GM12878 (cell line): ENCODE results near the gene RAD51B. TPM values are rescaled to one million over a fixed set of nuclear protein-coding genes. Genes with fewer than 3 reads are reported as not detected.

Experiments
- ATAC-seq: fragments of 200-7000 bp; cut with Tn5 transposase; 3 replicates; pipeline ENCODE4 v1.9.1; 2020; ENCODE audit warnings: mild to moderate bottlenecking, moderate library complexity
- BruUV-seq: library from RNA; stranded (reverse); fragments of 400-500 nt; replicated peaks from 2 replicates; lab custom pipeline; 2021; lab: Mats Ljungman, UMichigan
- CTCF ChIA-PET: fragments of 300-600 bp; sonication (Branson Sonifier 250); formaldehyde crosslinking; extraction: SDS; loops from one replicate; lab custom pipeline; 2021; ENCODE audit warnings: inconsistent platforms; lab: Yijun Ruan, JAX
- POLR2A ChIA-PET: fragments of 350-600 bp; formaldehyde crosslinking; extraction: SDS; loops from one replicate; lab custom pipeline; 2021; ENCODE audit warnings: inconsistent platforms; lab: Charles Lee
- RAD21 ChIA-PET: fragments of 300-600 bp; sonication (Branson Sonifier 250); formaldehyde crosslinking; loops from one replicate; lab custom pipeline; 2023; ENCODE audit warnings: antibody characterized with exemption; ENCODE audit not compliant: unreplicated experiment; lab: Charles Lee
- SMC1A ChIA-PET: fragments of 300-600 bp; sonication (Branson Sonifier 250); formaldehyde crosslinking; loops from one replicate; lab custom pipeline; 2023; ENCODE audit not compliant: unreplicated experiment, uncharacterized antibody; lab: Charles Lee
- DNase-seq: peaks from one replicate; pipeline ENCODE4 v3.0.0-alpha.2; 2011; ENCODE audit warnings: low read depth, low spot score
- FAIRE-seq: peaks from 3 replicates; lab custom pipeline; 2011; peaks lifted over from hg19 to GRCh38; lab: Jason Lieb, UNC
- H2AFZ ChIP-seq: 2 replicates; pipeline ENCODE4 v1.6.0; 2011; ENCODE audit warnings: low read depth, low read length, control low read depth; ENCODE audit not compliant: control insufficient read depth
- H3K27ac ChIP-seq: 2 replicates; pipeline ENCODE4 v1.5.1; 2011; ENCODE audit warnings: control low read depth; ENCODE audit not compliant: control insufficient read depth, insufficient read depth
- H3K27me3 ChIP-seq, 2 experiments: replicated peaks in 1 of 2; 2 replicates each; pipeline versions ENCODE4 v1.6.0 to v1.6.1; 2011; ENCODE audit warnings: low read length in 1 of 2; ENCODE audit not compliant: control insufficient read depth in 2 of 2, insufficient read depth in 2 of 2
- H3K36me3 ChIP-seq, 2 experiments: 2 replicates each; pipeline ENCODE4 v1.5.1; 2011; ENCODE audit warnings: low read length in 1 of 2; ENCODE audit not compliant: control insufficient read depth in 2 of 2, insufficient read depth in 2 of 2
- H3K4me1 ChIP-seq: 2 replicates; pipeline ENCODE4 v1.6.1; 2011; ENCODE audit warnings: mild to moderate bottlenecking, low read length, moderate library complexity, mixed read lengths; ENCODE audit not compliant: control insufficient read depth, insufficient read depth
- H3K4me2 ChIP-seq: 2 replicates; pipeline ENCODE4 v1.6.0; 2011; ENCODE audit warnings: control low read depth; ENCODE audit not compliant: control insufficient read depth, insufficient read depth
- H3K4me3 ChIP-seq: fragments of 200-600 bp; sonication (generic); 2 replicates; pipeline ENCODE4 v1.5.1; 2016
- H3K79me2 ChIP-seq: 2 replicates; pipeline ENCODE4 v1.6.0; 2011; ENCODE audit warnings: low read length; ENCODE audit not compliant: control insufficient read depth, insufficient read depth
- H3K9ac ChIP-seq: 2 replicates; pipeline ENCODE4 v1.8.0; 2011; ENCODE audit warnings: low read length, control low read depth, mixed read lengths; ENCODE audit not compliant: control insufficient read depth, insufficient read depth
- H3K9me3 ChIP-seq: replicated peaks from 3 replicates; pipeline ENCODE4 v1.5.1; 2011; ENCODE audit warnings: mild to moderate bottlenecking, low read length; ENCODE audit not compliant: control insufficient read depth, insufficient read depth
- H4K20me1 ChIP-seq: 2 replicates; pipeline ENCODE4 v1.6.0; 2011; ENCODE audit not compliant: control insufficient read depth, insufficient read depth
- HDAC2 ChIP-seq: fragments of 200-600 bp; sonication (generic); IDR thresholded peaks from 2 replicates; pipeline ENCODE4 v1.6.1; 2017
- MXI1 ChIP-seq: fragments of 150-350 bp; IDR thresholded peaks from 2 replicates; pipeline ENCODE4 v1.6.1; 2011; ENCODE audit warnings: low read depth, mild to moderate bottlenecking, inconsistent platforms, low read length, improper control_type of control experiment
- SIN3A ChIP-seq: IDR thresholded peaks from 2 replicates; pipeline ENCODE4 v1.6.1; 2012; ENCODE audit warnings: low read depth, low read length, improper control_type of control experiment
- WGBS: methylation state at CpG from one replicate; pipeline ENCODE4 v1.1.6; 2016; ENCODE audit warnings: low lambda C conversion rate; ENCODE audit not compliant: insufficient replicate concordance, insufficient coverage; ENCODE audit errors: missing lambda C conversion rate; 5-methylcytosine and 5-hydroxymethylcytosine counted together
- in situ Hi-C: fragments of 300-500 bp; cut with MboI; formaldehyde crosslinking; loops from 9 replicates; pipeline ENCODE4 v1.14.3; 2018; ENCODE audit warnings: mixed read lengths
- intact Hi-C: fragments of 100-400 bp; cut with micrococcal nuclease; formaldehyde crosslinking; loops from one replicate; pipeline ENCODE4 v1.14.2; 2022; ENCODE audit not compliant: unreplicated experiment
- polyA plus RNA-seq, 11 experiments: library from polyadenylated mRNA; depleted of rRNA in 4 of 11; unstranded in 6 of 11; stranded (reverse) in 5 of 11; fragments of >200 nt; fragmentation: Nextera tagmentation in 4 of 11; fragmentation: Illumina TruSeq in 1 of 11; extraction: Ambion mirVana in 4 of 11; extraction: Trizol in 1 of 11; gene quantifications; 1 replicate in 1 of 11; 2 replicates in 10 of 11; pipeline versions ENCODE4 v1.2.1 to v1.2.3, GENCODE V29; 2011 to 2016; ENCODE audit warnings: inconsistent platforms in 2 of 11, missing spikeins in 2 of 11, low read depth in 1 of 11
- total RNA-seq, 4 experiments: library from RNA; depleted of rRNA in 3 of 4; stranded (reverse); fragments of >200 nt in 3 of 4; fragmentation: Illumina TruSeq in 1 of 4; extraction: Trizol in 1 of 4; gene quantifications; 2 replicates each; pipeline versions ENCODE4 v1.2.1 to v1.2.3, GENCODE V29; 2013 to 2021
- TF ChIP-seq, protein P1 (sequence below): IDR thresholded peaks from 2 replicates; pipeline ENCODE4 v1.6.1; 2011; ENCODE audit warnings: borderline replicate concordance, low read depth, mild to moderate bottlenecking, moderate library complexity, low read length; ENCODE audit not compliant: insufficient read depth, poor library complexity, severe bottlenecking

The RAD51B gene
- total and polyA plus RNA-seq, 10 of the 15 experiments (the other 5 are each of a cell fraction or from before 2014, with no cell fraction given): 9.8 to 26.8 (median 21.3) TPM

GRCh38 chr14:68345738-68346137, 526.2 kb downstream of the RAD51B start:
- H3K4me2 ChIP-seq: no peak overlapping the region
- CTCF ChIA-PET: interaction anchor here (0.6 to 1.6 kb wide), 3 partner anchors 10 to 42 kb away, joined by 4 read pairs; no protein-coding TSS in a partner anchor
- intact Hi-C loops: no loop called here
- no peak for TF ChIP-seq MXI1
- TF ChIP-seq, protein P1, sequence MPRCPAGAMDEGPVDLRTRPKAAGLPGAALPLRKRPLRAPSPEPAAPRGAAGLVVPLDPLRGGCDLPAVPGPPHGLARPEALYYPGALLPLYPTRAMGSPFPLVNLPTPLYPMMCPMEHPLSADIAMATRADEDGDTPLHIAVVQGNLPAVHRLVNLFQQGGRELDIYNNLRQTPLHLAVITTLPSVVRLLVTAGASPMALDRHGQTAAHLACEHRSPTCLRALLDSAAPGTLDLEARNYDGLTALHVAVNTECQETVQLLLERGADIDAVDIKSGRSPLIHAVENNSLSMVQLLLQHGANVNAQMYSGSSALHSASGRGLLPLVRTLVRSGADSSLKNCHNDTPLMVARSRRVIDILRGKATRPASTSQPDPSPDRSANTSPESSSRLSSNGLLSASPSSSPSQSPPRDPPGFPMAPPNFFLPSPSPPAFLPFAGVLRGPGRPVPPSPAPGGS: no peak
- TF ChIP-seq SIN3A: no peak
- no peak for TF ChIP-seq HDAC2
- TF ChIP-seq, all 136 proteins: peak for 0
- Histone ChIP-seq H3K9ac (no peak overlapping the region), H3K9me3 (peaks cover 6% of the 10 kb centered on the region; the same call in 1 of the 3 replicates), H3K4me1 (peaks cover 19% of the 10 kb centered on the region), H3K27ac (no peak overlapping the region), H3K36me3 (no peaks in the 10 kb centered on the region), H4K20me1 (no peaks in the 10 kb centered on the region), H3K79me2 (no peaks in the 10 kb centered on the region), H3K27me3 (no peaks in the 10 kb centered on the region), H2AFZ (no peak overlapping the region), H3K4me3 (no peak overlapping the region)
- ChIA-PET SMC1A (interaction anchor here (1.0 to 8.7 kb wide), 7 partner anchors 9 to 59 kb away, joined by 3 to 81 read pairs (median 5); no protein-coding TSS in a partner anchor), POLR2A (no interaction called here), RAD21 (interaction anchor here (0.7 to 1.2 kb wide), 2 partner anchors 49 to 83 kb away, joined by 3 read pairs; no protein-coding TSS in a partner anchor)
- in situ Hi-C loops: no loop called here
- 93% methylated on average over 4 of the region's 4 CpGs for WGBS
- ATAC-seq (no peak), FAIRE-seq (no peak), DNase-seq (no peak)
- BruUV-seq: no TSS peak
